Frontal cortex (tissue), 1 donor: ENCODE results near the gene TRMT112. TPM values are rescaled to one million over a fixed set of nuclear protein-coding genes. Genes with fewer than 3 reads are reported as not detected.

ENCODE experiments used
- small RNA-seq: library from RNA; depleted of rRNA; stranded (forward); fragments of <200 nt; gene quantifications from one replicate; pipeline ENCODE3, GENCODE V24; 2014
- total RNA-seq: library from RNA; depleted of rRNA; stranded (reverse); fragments of >200 nt; gene quantifications from one replicate; pipeline ENCODE4 v1.2.3, GENCODE V29; 2014

TRMT112 gene
- total RNA-seq, 1 donor from 2014 or later, result 103 TPM

Small RNA genes lying within 50 kb of the gene (small RNA-seq; reads per million reads assigned to genes)
- gene MIR7155, result not detected
- gene RF00019, result not detected

Other genes with a start within 250 kb of the TRMT112 start
- 19.6 TPM for gene MACROD1, start 151.4 kb downstream of the TRMT112 start, total RNA-seq
- gene STIP1, start 131.4 kb downstream of the TRMT112 start, total RNA-seq, result 91.7 TPM
- 0.41 TPM for gene FERMT3, start 110.8 kb downstream of the TRMT112 start, total RNA-seq
- 10.6 TPM for gene TRPT1, start 91.4 kb downstream of the TRMT112 start, total RNA-seq
- gene NUDT22, start 91.3 kb downstream of the TRMT112 start, total RNA-seq, result 12.6 TPM
- gene DNAJC4, start 87.0 kb downstream of the TRMT112 start, total RNA-seq, result 9.8 TPM
- 17.9 TPM for gene VEGFB, start 83.0 kb downstream of the TRMT112 start, total RNA-seq
- gene FKBP2, start 76.5 kb downstream of the TRMT112 start, total RNA-seq, result 26.1 TPM
- gene PPP1R14B, start 70.6 kb downstream of the TRMT112 start, total RNA-seq, result 102 TPM
- gene PLCB3, start 66.0 kb downstream of the TRMT112 start, total RNA-seq, result 4.9 TPM
- 44.8 TPM for gene BAD, start 32.9 kb downstream of the TRMT112 start, total RNA-seq
- 9.8 TPM for gene GPR137, start 31.7 kb downstream of the TRMT112 start, total RNA-seq
- gene KCNK4, start 26.3 kb downstream of the TRMT112 start, total RNA-seq, result 1.6 TPM
- gene CATSPERZ, start 17.2 kb downstream of the TRMT112 start, total RNA-seq, result 0.82 TPM
- 12.6 TPM for gene ESRRA, start 12.0 kb downstream of the TRMT112 start, total RNA-seq
- 129 TPM for gene PRDX5, start 562 bp upstream of the TRMT112 start, total RNA-seq
- gene CCDC88B, start 22.6 kb upstream of the TRMT112 start, total RNA-seq, result 0.82 TPM
- 9.4 TPM for gene RPS6KA4, start 41.6 kb upstream of the TRMT112 start, total RNA-seq
- not detected for gene SLC22A11, start 238.4 kb upstream of the TRMT112 start, total RNA-seq